Measurements from ENCODE around the gene RNU2-63P.
"Not testable (repeated sequence)": the region's sequence is repeated elsewhere in the genome, so short reads cannot be mapped to it uniquely, and the experiment has no call there.

DNA sequence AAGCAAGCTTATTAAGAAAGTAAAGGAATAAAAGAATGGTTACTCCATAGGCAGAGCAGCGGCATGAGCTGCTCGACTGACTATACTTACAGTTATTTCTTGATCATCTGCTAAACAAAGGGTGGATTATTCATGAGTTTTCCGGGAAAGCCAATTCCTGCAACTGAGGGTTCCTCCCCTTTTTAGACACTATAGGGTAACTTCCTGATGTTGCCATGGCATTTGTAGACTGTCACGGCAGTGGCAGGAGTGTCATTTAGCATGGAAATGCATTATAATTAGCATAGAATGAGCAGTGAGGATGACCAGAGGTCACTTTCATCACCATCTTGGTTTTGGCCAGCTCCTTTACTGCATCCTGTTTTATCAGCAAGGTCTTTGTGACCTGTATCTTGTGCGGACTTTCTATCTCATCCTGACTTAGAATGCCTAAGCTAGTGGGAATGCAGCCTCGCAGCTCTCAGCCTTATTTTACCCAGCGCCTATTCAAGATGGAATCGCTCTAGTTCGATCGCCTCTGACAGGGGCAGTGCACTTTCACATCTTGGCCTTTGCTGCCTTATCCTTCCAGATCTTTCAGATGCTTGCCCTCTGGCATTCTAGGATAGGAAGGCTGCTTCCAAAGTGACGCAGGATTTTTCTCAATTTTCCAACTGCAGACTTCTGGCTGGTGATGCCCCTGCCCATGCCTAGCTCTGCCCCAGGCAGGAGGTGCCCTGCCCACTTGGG is 1.9 kb upstream of the RNU2-63P start:
- not testable (repeated sequence) for TF ChIP-seq SP1 (IDR thresholded peaks at IDR 0.05); BHLHE40 (IDR thresholded peaks at IDR 0.05; ENCODE audit: borderline replicate concordance); SUZ12 (IDR thresholded peaks at IDR 0.05); FOXA1 (IDR thresholded peaks at IDR 0.05); ELF4 (IDR thresholded peaks at IDR 0.05); CTBP1 (IDR thresholded peaks at IDR 0.05; ENCODE audit: borderline replicate concordance); FOXM1 (IDR thresholded peaks at IDR 0.05; ENCODE audit: borderline replicate concordance); ARNT (IDR thresholded peaks at IDR 0.05); TARDBP (IDR thresholded peaks at IDR 0.05); ZNF384 (IDR thresholded peaks at IDR 0.05); LEF1 (IDR thresholded peaks at IDR 0.05; ENCODE audit: borderline replicate concordance); FOXK2 (IDR thresholded peaks at IDR 0.05); NFRKB (IDR thresholded peaks at IDR 0.05)
- TF ChIP-seq, protein P1, sequence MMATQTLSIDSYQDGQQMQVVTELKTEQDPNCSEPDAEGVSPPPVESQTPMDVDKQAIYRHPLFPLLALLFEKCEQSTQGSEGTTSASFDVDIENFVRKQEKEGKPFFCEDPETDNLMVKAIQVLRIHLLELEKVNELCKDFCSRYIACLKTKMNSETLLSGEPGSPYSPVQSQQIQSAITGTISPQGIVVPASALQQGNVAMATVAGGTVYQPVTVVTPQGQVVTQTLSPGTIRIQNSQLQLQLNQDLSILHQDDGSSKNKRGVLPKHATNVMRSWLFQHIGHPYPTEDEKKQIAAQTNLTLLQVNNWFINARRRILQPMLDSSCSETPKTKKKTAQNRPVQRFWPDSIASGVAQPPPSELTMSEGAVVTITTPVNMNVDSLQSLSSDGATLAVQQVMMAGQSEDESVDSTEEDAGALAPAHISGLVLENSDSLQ (IDR thresholded peaks at IDR 0.05): not testable (repeated sequence)

All from HEK293T (cell line).